UCSD-AML1 (cell line): ENCODE results near the gene PAPPA.

Experiments used
- DNase-seq: peaks from one replicate; lab custom pipeline; 2025; ENCODE audit not compliant: unreplicated experiment; lab: John Stamatoyannopoulos, UW

PAPPA gene

GRCh38 chr9:116409129-116409528, 255.5 kb downstream of the PAPPA start:
- no peak for DNase-seq

GRCh38 chr9:116409638-116410037, 256.0 kb downstream of the PAPPA start:
- DNase-seq = no peak

- no peak for DNase-seq
These were observed 257.9 kb downstream of the PAPPA start for GRCh38 chr9:116411506-116411905.

GRCh38 chr9:116414374-116414773, 260.8 kb downstream of the PAPPA start:
- DNase-seq = no peak

- DNase-seq = no peak
These were observed 262.8 kb downstream of the PAPPA start for GRCh38 chr9:116416421-116416820.

- DNase-seq = no peak
These were observed 263.9 kb downstream of the PAPPA start for GRCh38 chr9:116417464-116417863.

GRCh38 chr9:116419181-116419580, 265.6 kb downstream of the PAPPA start:
- no peak for DNase-seq

- no peak for DNase-seq
These were observed 267.5 kb downstream of the PAPPA start for GRCh38 chr9:116420993-116421538.

- no peak for DNase-seq
These were observed 268.8 kb downstream of the PAPPA start for GRCh38 chr9:116422119-116422979.

GRCh38 chr9:116423149-116423548, 269.6 kb downstream of the PAPPA start:
- no peak for DNase-seq

- DNase-seq = no peak
These were observed 271.7 kb downstream of the PAPPA start for GRCh38 chr9:116425244-116425643.

- DNase-seq = no peak
These were observed 277.3 kb downstream of the PAPPA start for GRCh38 chr9:116430849-116431248.

GRCh38 chr9:116432051-116432450, 278.5 kb downstream of the PAPPA start:
- DNase-seq = no peak

- no peak for DNase-seq
These were observed 280.7 kb downstream of the PAPPA start for GRCh38 chr9:116434314-116434713.

- DNase-seq = no peak
These were observed 282.1 kb downstream of the PAPPA start for GRCh38 chr9:116435706-116436105.

GRCh38 chr9:116436121-116436520, 282.5 kb downstream of the PAPPA start:
- DNase-seq = no peak

- no peak for DNase-seq
These were observed 284.1 kb downstream of the PAPPA start for GRCh38 chr9:116437411-116438370.

- no peak for DNase-seq
These were observed 288.9 kb downstream of the PAPPA start for GRCh38 chr9:116442528-116442927.

GRCh38 chr9:116447934-116448333, 294.3 kb downstream of the PAPPA start:
- no peak for DNase-seq

GRCh38 chr9:116448431-116448830, 294.8 kb downstream of the PAPPA start:
- no peak for DNase-seq

- DNase-seq = no peak
These were observed 296.4 kb downstream of the PAPPA start for GRCh38 chr9:116449949-116450348.
